Ammon's horn (tissue), 1 donor: ENCODE results near the gene TMPRSS7.

Experiments used
- DNase-seq: peaks from one replicate; pipeline ENCODE4 v3.0.0-alpha.2; 2016; ENCODE audit warnings: low spot score

Gene TMPRSS7

DNA sequence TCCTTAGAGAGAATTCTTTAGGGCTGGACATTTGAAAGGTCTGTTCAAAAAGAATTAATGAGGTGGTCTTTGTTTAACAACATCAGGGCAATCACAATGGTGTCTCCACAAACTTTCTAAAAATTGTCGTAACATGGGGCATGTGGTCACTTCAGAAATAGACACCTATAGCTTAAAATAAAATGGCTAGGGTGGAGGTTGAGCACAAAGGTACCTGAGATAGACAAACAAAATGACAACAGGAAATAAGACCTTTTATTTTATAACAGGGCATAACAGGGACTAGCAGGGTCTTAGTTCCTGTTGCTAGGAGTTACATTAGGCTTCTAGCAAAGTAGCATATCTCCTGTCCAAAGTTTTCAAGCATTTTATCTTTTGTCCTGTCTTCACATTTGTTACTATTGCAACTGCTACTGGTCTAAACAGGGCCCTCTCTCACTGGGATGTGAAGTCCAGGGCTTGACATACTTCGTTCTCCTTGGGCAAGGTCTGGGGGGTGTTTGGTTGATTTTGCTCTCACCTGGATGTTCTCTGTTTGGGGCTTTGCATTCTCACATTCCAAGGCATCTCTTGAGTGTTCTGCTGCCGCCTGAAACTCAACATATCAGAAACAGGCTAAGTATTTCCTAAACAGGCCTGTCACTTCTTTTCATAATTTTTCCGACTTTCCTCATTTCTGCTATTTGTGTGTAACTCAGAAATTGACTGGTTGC is 95.5 kb downstream of the TMPRSS7 start:
- no peak for DNase-seq

DNA sequence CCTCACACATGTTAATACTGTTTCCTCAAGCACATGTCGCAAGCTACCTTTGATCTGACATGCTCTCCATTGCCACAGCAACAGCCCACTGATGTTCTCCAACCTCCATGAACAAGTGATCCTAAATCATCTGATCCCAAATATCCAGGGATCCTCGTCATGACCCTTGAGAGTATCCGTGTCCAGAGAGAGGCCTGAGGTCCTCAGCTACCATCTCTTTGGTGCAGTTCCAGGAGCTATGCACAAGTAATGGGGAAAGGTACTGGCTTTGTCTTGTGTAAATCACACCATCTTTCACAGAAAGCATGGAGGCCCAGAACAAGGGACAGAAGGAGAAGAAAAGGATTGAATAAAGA is 96.1 kb downstream of the TMPRSS7 start:
- DNase-seq, result no peak
